Activated T-helper 1 cell treated with anti-CD3 and anti-CD28 coated beads, Interleukin-2, amount 50 U/mL, for 16 hours (primary cell): ENCODE measurements around the gene TEX55.
"Not testable (repeated sequence)": the region's sequence is repeated elsewhere in the genome, so short reads cannot be mapped to it uniquely, and the experiment has no call there.

Experiments
- DNase-seq, 2 donors: peaks; one replicate each; pipeline ENCODE4 v3.0.0-alpha.2; 2020; ENCODE audit warnings: low read depth in 1 of 2, low spot score in 1 of 2

The TEX55 gene

DNA sequence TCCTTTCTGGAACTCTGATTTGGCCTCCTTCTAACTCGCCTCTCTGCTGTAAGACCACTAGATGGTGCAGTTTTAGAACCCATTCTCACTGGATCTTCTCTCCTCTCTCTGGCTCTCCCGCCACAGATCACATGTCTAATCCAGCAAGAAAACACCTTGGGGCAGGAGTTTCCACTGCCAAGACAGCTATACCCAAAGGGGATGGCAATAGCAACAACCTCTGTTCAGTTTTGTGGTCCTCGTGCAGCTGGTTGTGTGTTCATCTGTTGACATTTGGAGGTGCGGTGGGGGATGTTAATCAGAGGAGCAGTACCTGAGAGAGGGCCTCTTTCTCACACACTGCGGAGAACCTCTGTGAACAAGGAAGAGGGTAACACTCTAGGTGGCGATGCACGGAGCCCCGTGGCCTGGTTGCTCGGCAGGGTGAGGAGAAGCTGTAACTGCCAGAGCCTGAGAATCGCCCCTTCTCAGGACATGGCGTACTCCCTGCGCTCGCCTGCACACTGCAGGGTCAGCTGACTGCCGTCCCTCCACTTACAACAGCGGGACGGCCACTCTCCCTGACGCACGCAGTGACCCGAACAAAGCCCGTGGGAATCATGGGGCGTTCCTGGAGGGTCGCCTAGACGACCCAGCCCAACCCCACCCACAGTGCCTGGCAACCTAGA lies at the start of gene TEX55:
Gene TEX55, plus strand, starts transcription at position 666 of the 668 bp plus-strand sequence. CDS start 25 bp downstream, outside the sequence.
- no peak for DNase-seq

DNA sequence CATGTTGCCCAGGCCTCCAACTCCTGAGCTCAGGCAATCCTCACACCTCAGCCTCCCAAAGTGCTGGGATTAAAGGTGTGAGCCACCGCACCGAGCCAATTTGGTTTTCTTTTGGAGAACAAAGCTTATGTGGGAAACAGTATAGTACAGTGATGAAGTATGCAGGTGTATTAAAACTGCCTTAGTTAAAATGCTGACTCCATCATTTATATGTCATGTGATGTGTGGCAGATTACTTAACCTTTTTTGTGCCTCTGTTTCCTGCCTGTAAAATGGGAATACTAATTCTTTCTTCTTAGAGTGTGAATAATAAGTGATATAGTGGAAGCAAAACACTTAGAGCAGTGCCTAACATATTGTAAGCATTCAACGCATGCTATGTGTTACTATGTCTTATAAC lies 48.0 kb upstream of the TEX55 start:
- no peak for DNase-seq

DNA sequence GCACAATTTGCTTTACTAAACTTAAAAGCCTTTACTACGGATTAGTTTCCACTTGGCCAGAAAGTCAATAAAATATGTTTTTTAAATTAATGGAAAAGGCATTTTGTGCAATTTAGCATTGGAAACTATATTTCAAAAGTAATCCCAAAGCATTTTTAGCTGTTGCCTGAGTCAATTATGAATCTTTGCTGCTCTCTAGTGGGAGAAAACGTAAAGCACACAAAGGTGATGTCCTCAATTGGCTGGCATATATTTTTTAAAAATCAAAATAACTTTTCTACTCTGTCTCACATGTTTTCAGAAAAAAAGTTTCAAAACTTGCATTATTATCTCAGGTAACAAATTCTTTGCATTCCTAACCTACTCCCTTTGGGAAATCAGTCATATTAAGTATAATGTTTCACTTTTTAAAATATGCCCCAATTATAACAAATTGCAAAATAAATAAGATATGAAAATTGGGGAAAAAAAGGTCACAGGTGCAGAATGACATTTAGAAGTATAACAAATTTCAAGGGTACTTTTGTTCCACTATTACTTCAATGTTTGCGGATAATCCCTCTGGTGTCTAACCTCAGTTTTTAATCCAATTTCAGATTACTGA lies 47.2 kb upstream of the TEX55 start:
- DNase-seq, result no peak

DNA sequence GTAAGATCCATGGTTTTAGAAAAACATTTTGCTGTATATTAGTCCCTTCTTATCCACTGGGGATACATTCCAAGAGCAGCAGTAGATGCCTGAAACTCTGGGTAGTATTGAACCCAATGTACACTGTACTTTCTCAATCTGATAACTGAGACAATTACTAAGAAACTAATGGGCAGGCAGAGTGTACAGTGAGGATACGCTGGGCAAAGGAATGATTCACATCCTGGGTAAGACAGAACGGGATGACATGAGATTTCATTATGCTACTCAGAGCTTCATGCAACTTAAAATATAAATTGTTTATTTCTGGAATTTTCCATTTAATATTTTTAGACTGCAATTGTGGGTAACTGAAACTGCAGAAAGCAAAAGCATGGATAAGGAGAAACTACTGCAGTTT lies 46.2 kb upstream of the TEX55 start:
- DNase-seq, result no peak

DNA sequence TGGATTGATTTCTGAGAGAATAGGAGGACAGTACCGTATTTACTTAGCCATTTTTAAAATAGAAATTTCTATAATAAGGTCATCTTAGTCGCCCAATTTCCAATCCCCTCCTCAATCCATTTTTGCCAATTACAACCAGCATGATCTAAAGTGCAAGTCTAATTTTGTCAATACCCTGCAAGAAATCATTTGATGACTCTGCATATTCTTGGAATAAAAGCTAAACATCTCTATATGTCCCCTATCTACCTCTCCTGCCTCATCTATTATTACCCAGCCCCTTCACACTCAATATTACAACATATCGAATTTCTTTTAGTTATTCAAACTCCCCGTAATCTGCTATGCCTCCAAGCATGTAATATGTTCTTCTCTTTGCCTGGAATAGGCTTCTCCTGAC lies 41.9 kb upstream of the TEX55 start:
- DNase-seq, result no peak

DNA sequence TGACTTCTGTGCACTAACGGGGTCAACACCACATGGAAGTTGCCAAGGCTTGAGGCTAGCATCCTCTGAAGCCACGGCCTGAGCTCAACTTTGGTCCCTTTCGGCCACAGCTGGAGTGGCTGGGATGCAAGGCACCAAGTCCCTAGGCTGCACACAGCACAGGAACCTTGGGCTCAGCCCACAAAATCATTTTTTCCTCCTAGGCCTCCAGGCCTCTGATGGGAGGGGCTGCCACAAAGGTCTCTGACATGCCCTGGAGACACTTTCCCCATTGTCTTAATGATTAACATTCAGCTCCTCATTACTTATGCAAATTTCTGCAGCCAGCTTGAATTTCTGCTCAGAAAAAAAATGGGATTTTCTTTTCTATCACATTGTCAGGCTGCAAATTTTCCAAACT lies 27.6 kb upstream of the TEX55 start:
- DNase-seq, result not testable (repeated sequence)

DNA sequence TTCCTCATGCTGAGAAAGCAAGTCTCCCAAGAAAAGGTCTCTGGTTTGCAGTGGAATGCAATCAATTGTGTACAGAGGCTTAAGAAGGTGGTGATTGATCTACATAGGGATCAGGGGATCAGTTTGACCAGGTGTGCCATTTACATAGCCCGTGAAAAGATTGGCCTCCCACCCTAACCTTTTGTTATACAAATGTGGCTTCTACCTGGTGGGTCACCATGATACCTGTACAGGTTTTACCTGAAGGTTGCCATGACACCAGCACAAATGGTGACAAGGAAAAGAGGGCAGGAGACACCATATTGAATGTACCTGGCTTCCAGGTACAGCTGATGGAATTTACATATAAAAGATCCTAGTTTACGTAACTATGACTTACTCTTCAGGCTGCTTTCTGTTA lies 25.5 kb upstream of the TEX55 start:
- DNase-seq, result no peak

DNA sequence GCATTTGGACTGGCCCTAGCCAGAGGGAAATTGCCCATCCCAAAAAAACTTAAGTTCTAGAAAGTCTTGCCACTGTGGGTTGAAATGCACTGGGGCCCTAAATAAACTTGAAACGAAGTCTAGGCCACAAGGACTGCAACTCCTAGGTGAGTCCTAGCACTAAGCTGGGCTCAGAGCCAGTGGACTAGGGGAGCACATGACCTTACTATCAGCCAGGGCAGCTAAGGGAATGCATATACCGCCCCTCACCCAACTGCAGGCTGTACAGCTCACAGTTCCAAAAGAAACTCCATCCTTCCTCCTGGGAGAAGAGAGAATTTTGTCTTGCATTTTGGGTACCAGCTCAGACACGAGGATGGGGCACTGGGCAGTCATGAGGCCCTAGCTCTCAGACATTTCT lies 23.6 kb upstream of the TEX55 start:
- no peak for DNase-seq

DNA sequence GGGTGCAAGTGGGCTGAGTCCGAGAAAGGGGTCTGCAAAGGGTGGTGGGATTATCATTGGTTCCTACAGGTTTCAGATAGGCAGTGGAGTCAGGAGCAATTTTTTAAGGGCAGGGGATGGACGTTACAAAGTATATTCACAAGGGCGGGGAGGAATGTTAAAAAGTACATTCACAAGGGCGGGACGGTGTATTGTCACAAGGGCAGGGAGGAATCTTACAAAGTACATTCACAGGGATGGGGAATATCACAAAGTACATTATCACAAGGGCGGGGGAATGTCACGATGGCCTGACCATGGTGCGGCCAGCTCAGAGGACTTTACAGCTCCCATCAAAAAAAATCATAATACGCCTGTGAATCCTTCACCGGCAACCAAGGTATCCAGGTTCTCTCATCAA lies 20.6 kb upstream of the TEX55 start:
- no peak for DNase-seq

DNA sequence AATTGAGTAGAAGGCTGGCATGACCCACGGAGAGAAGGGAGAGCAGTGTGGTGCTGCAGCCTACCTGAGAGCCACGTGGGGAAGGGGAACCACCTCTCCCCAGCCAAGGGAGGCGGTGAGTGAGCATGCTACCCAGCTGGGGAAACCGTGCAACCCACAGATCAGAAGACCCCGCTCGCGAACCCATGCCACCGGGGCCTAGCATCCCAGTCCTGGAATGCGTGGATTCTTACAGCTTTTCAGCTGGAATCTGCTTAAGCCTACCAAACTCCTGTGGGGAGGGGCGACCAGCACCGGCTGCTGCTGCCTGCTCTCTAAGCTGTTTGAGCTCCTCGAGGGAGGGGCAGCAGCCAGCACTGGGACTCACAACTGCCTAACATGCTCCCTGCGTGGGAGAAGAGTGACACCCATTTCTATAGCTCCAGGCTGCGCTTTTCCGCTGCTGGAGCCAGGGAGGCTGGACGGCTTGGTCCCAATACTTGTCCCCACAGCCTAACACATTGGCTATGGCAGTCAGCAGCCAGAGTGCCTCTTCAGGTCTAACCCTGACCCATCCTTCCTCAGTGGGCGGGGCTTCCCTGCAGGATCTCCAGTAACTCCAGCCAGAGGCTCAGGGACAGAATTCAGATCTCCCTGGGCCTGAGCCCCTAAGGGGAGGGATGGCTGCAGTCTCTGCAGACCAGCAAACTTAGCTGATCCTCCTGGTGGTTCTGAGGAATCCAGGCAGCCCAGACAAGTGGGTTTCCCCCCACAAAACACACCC lies 20.0 kb upstream of the TEX55 start:
- DNase-seq, result no peak

DNA sequence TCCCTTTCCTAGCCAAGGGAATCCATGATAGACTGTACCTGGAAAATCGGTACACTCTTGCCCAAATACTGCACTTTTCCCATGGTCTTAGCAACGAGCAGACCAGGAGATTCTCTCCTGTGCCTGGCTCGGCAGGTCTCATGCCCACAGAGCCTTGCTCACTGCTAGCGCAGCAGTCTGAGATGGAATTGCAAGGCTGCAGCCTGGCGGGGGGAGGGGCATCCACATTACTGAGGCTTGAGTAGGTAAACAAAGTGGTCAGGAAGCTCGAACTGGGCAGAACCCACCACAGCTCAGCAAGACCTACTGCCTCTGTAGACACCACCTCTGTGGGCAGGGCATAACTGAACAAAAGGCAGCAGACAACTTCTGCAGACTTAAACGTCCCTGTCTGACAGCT lies 15.7 kb upstream of the TEX55 start:
- not testable (repeated sequence) for DNase-seq

DNA sequence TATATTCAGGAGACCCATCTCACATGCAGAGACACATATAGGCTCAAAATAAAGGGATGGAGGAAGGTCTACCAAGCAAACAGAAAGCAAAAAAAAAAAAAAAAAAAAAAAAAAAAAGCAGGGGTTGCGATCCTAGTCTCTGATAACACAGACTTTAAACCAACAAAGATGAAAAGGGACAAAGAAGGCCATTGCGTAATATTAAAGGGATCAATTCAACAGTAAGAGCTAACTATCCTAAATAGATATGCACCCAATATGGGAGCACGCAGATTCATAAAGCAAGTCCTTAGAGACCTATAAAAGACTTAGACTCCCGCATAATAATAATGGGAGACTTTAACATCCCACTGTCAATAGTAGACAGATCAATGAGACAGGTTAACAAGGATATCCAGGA lies 13.7 kb upstream of the TEX55 start:
- not testable (repeated sequence) for DNase-seq

DNA sequence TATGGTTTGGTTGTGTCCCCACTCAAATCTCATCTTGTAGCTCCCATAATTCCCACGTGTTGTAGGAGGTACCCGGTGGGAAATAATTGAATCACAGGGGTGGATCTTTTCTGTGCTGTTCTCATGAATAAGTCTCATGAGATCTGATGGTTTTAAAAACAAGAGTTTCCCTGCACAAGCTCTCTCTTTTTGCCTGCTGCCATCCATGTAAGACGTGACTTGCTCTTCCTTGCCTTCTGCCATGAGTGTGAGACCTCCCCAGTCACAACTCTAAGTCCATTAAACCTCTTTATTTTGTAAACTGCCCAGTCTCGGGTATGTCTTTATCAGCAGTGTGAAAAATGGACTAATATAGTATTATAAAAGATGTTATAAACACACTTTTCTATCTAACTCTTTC lies 6.6 kb upstream of the TEX55 start:
- not testable (repeated sequence) for DNase-seq

DNA sequence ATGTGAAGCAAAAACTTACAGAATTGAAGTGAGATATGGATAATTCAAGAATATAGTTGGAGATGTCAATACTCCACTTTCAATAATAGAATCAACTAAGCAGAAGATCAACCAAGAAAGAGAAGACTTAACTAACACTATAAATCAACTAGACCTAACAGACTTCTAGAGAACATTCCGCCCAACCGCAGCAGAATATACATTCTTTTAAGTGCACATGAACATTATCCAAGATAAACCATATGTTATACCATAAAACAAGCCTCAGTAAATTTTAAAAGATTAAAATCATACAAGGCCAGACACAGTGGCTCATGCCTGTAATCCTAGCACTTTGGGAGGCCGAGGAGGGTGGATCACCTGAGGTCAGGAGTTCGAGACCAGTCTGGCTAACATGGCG lies 5.5 kb upstream of the TEX55 start:
- no peak for DNase-seq

DNA sequence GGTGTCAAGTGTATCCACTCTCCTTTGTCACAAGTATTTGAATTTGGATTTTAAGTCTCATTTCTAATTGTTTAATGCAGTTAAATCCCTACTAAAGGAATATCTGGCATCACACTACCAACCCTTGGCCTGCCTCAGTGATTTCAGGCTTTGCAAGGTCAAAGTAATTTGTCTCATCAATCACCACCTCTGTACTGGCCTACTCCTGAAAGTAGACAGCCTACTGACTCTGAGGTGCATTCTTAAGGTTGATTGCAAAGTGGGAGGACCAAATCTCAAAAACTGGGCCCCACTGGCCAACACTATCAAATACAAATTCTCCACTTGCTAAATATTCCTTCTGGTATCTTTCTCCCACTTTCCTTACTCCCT lies 851 bp upstream of the TEX55 start:
- DNase-seq, result no peak

DNA sequence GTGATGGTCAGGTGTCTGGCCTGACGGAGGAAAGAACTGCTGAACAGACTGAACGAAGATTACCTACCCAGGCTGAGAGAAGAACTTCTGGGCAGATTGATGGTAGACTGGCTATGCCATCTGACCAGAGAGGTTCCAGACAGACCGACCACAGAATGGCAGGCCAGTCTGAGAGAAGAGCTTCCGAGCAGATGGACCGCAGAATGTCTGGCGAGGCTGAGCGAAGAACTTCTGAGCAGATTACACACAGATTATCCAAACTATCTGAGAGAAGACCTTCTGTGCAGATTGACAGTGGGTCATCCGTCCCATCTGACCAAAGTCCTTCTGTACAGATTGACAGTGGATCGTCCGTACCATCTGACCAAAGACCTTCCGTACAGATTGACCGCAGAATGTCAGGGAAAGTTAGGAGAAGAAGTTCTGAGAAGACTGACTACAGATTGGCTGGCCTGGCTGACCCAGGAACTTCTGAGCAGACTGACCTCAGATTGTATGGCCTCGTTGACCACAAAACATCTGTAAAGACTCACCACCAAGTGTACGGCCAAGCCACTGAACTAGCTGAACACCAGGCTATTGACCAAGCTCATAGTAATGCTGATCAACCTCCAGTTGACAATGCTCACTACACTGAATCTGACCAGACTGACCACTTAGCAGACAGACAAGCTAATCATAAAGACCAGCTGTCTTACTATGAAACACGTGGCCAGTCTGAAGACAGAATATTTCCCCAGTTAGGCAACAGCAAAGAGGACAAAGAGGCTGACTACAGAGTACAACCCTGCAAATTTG lies 812 bp downstream of the TEX55 start:
- DNase-seq, result no peak

DNA sequence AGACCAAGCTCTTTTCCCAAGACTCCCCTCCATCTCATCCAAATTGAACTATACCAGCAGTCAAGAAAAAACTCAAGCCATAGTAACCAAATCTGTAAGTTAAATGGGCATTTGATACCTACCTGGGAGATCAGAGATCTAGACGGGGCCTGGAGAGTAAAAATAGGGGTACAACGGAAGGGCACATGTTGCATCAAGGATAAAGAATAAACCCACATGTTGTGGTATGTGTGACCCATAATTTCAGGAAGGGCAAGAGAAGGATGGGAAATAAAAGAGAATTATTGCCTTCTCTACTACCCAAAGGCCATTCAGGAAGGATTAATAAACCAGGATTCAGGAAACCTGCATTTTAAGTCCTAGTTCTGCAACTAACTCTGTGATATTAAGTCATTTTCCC lies 1.5 kb downstream of the TEX55 start:
- DNase-seq, result no peak

DNA sequence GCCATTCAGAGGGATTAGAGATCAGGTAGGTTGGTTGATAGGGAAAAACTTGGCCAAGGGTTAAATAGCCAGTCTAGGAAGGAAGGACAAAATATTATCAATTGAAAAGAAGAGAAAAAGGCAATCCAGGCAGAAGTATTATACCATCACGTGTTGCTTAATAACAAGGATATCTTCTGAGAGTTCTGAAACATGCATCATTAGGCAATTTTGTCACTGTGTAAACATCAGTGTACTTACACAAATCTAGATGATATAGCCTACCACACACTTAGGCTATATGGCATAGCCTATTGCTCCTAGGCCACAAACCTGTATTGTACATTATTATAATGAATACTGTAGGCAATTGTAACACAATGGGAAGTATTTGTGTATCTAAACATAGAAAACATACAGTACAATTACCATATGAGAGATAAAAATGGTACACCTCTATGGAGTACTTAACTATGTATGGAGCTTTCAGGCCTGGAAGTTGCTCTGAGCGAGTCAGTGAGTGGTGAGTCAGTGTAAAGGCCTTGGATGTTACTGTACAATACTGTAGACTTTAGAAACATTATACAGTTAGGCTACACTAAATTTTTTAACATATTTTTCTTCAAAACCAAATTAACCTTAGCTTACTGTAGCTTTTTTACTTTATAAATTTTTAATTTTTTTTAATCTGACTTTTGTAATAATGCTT lies 2.7 kb downstream of the TEX55 start:
- no peak for DNase-seq

DNA sequence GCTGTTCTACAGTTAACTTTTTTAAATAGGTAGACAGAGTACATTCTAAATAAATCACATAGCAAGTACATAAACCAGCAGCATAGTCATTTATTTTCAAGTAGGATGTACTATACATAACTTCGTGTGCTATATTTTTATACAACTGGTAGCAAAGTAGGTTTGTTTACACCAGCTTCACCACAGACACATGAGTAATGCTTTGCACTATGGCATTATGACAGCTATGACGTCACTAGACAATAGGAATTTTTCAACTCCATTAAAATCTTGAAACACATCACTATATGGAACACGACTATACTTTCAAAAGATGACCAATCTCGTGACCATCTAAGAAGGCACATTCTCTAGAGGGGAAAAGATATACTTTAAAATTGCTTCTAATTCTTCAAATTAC lies 3.5 kb downstream of the TEX55 start:
- no peak for DNase-seq

DNA sequence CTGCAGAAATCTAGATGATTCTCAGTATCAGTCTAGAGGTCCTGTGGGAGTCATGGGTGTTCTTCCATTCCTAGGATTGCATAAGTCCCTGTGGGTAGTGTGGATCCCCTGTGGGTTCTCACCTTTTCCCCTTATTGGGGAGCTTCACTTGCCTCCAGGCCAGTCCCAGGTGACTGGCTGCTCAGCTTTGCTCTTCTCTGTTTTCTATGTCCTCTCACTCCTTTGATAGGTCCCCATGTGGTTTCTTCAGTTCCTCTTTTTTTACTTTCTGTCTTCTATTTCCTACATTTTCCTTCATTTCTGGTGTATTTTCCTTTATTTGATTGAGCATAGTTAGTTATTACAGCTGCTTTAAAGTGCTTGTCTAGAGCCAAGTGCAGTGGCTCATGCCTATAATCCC lies 10.9 kb downstream of the TEX55 start:
- no peak for DNase-seq

DNA sequence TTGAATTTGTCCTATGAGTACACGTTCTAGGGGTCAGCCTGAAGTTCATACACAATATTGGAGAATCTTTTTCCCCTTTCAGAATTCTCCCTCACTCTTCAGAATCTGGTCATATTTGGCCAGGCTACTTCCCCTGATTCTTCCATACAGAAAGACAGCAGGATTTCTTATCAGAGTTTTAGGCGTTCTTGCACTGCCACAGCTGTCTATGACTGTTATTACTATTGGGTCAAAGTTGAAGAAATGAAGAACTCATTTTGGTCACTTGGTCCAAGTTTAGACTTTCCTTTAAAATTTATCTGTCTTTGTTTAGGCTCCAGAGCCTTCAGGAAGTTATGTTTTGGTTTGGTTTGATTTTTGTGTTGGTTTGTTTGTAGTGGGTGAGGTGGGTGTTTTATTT lies 12.0 kb downstream of the TEX55 start:
- no peak for DNase-seq
